ELF-1 (cell line): ENCODE results near the gene ANXA11.
"Not testable (repeated sequence)": the region's sequence is repeated elsewhere in the genome, so short reads cannot be mapped to it uniquely, and the experiment has no call there.

Experiments
- DNase-seq: peaks from one replicate; pipeline ENCODE4 v3.0.0-alpha.2; 2016; ENCODE audit warnings: low read depth, low spot score

The ANXA11 gene

GRCh38 chr10:80205477-80206276 lies at the start of gene ANXA11:
TSS of gene ANXA11 (minus strand) at chr10:80205537. CDS start at chr10:80172861, 32,676 bp downstream.
- peak; percentile 94 for DNase-seq

GRCh38 chr10:80254726-80255125 lies 49.4 kb upstream of the ANXA11 start:
- not testable (repeated sequence) for DNase-seq

- not testable (repeated sequence) for DNase-seq
These were observed 48.6 kb upstream of the ANXA11 start for GRCh38 chr10:80253963-80254271.

GRCh38 chr10:80253266-80253962 lies 48.1 kb upstream of the ANXA11 start:
- DNase-seq, result no peak

- no peak for DNase-seq
These were observed 47.1 kb upstream of the ANXA11 start for GRCh38 chr10:80252296-80252887.

DNA sequence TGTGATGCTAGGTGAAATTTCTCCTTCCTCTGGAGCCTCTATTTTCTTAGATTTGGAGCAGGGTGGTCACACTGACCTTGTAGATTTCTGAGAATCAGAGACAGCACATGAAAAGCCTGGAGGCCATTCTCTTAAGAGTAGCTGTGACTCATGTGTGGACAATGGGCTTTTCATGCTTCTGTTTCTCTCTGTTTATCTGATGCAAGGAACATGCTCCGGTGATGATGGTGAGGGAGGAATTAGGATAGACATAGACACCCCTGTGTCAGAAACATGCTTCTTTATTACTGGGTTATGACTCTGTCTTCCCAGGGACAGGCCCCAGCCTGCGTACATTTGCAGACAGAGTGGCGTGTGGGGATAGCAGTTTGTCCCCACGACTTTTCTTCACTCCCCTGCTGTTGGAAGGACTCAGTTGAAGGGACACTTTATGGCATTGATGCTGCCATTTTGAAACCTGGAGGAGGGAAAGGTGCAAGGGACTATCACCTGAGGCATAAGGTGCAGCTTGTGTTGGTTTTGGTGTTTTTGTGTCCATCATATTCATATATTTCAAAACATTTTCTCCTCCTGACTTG lies 46.5 kb upstream of the ANXA11 start:
- DNase-seq, result not testable (repeated sequence)

GRCh38 chr10:80250399-80250798 lies 45.1 kb upstream of the ANXA11 start:
- not testable (repeated sequence) for DNase-seq

DNA sequence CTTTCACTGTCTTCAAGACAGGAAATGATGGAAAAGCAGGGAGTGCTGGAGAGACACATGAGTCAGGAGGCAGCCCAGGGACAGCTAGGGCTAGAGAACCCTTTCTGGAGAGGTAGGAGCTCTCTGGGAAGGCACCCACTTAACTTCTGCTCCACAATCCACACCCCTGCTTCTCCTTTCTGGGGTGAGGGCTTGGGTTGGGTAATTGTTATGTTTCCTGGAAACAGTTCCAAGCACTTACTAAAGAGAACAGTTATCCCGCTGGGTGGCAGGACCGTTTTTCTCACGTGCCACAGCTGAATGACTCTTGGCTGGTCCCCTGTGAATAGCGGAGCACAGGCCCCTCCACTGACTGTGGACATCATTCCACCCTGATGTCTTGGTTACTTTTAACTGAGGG lies 44.6 kb upstream of the ANXA11 start:
- DNase-seq, result not testable (repeated sequence)

- DNase-seq, result not testable (repeated sequence)
These were observed 42.3 kb upstream of the ANXA11 start for GRCh38 chr10:80247611-80248010.

- not testable (repeated sequence) for DNase-seq
These were observed 39.0 kb upstream of the ANXA11 start for GRCh38 chr10:80244371-80244770.

GRCh38 chr10:80242341-80242740 lies 37.0 kb upstream of the ANXA11 start:
- DNase-seq, result not testable (repeated sequence)

DNA sequence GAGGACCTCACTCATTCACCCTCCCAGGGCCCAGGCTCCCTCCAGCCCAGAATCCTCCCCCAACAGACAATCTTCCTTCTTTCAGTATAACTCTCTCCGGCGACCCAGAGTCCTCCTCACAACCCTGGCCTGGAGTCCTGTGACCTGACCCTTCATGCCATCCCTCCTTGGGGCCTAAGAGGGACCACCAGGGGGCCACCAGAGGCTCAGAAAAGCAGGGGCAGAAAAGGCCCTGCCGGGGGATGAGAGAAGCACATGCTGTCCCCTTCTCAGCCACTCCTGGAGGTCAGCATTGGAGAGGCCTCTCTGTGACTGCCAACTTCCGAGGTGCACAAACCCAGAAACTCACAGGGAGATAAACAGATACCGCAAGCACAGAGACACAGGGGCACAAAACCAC lies 31.1 kb upstream of the ANXA11 start:
- not testable (repeated sequence) for DNase-seq

GRCh38 chr10:80234331-80235235 lies 29.2 kb upstream of the ANXA11 start:
- DNase-seq, result not testable (repeated sequence)

GRCh38 chr10:80233871-80234270 lies 28.5 kb upstream of the ANXA11 start:
- not testable (repeated sequence) for DNase-seq

DNA sequence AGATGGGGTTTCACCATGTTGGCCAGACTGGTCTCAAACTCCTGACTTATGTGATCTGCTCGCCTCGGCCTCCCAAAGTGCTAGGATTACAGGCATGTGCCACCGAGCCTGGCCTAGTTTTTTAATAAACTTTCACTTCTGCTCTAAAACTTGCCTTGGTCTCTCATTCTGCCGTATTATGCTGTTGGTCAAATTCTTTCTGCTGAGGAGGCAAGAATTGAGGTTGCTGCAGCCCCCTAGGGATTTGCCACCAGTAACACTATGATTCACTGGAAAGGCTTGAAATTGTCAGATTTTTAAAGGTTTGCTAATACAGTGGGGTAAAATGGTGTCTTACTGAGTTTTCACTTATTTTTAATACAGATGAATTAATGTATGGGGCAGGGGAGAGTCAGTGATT lies 21.4 kb upstream of the ANXA11 start:
- DNase-seq, result not testable (repeated sequence)

- not testable (repeated sequence) for DNase-seq
These were observed 17.7 kb upstream of the ANXA11 start for GRCh38 chr10:80223031-80223419.

DNA sequence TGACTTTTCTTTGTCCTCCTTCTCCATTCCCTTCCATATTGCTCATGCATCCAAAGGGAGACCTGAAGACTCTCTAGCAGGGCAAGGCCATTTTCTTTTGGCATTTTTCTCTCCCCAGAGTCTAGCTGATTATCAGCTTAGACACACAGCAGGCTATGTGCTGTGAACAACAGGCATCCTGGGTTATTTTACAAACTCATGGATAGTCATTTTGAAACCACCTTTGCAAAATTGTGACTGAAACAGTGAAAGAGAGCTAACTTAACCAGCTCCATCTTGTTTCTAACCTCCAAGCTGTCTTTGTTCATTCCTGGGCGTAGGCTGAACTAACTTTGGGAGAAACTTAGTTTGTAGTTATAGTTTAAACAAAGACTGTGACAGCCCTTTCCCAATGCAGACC lies 13.5 kb upstream of the ANXA11 start:
- not testable (repeated sequence) for DNase-seq

DNA sequence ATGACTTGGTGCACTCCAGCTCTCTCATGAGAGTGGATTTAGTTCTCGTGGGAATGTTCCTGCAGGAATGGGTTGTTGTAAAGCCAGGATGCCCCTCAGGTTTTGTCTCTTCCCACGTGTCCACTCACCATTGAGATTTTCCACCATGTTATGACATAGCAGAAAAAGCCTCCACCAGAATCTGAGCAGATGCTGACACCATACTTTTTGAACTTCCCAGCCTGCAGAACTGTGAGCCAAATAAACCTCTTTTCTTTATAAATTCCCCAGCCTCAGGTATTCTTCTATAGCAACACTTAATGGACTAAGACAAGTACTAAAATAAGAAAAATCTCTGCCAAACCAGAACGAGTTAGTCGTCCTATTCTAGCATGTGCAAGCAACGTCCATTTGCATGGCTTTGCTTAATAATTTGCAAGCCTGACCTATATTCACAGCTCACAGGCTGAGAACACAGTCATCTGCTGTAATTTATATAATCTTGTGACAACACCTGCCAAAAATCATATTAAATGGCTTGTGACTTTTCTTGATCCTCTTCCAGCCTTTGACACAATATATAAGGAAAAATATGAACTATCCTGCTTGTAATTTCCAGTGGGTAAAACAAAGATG lies 9.1 kb upstream of the ANXA11 start:
- DNase-seq, result not testable (repeated sequence)

DNA sequence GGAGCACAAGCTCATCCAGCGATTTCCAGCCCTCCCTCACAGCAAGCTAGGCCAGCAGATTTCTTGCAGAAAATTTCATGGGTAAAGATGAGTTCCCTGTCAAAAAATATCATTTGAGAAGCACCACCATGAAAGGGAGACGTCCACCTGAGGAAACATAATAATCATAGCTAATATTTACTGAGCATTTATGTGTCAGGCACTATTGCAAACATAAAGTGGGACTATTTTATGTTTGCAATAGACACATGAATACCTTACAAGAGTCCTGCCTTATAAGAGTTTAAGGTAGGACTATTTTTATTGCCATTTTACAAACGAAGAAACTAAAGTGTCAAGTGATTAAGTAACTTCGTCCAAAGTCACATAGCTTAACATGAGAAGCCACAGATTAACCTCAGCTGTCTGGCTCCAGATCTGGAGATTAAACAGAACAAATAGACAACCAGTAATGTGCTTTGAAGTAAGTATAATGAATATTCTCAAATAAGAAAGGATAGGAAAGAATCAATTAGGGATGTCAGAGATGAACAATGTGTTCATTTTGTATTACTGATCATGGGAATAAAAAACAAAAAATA lies 7.3 kb upstream of the ANXA11 start:
- DNase-seq, result not testable (repeated sequence)

DNA sequence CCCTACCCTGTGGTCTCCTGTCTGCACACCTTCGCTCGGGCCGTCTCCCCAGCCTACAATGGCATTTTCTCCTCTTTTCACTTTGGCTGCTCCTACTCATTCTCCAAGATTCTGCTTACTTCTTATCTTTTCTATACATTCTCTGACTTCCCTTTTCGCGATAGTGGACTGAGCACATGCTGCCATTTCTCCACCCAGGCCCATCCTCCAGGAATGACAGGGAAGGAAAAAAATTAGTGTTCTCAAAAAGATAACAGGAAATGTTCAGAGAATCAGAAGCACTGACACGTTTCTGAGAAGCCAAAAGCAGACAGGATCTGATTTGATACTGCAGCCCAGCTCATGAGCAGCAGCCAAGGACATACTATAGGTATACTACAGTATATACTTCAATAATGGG lies 6.4 kb upstream of the ANXA11 start:
- DNase-seq, result no peak
